ENCODE measurements around the gene RIMS1. TPM values are rescaled to one million over a fixed set of nuclear protein-coding genes. Genes with fewer than 3 reads are reported as not detected.
"Not testable (repeated sequence)": the region's sequence is repeated elsewhere in the genome, so short reads cannot be mapped to it uniquely, and the experiment has no call there.

Gene RIMS1
- total and polyA plus RNA-seq, 2 donors = 0.67 to 21.0 TPM

DNA sequence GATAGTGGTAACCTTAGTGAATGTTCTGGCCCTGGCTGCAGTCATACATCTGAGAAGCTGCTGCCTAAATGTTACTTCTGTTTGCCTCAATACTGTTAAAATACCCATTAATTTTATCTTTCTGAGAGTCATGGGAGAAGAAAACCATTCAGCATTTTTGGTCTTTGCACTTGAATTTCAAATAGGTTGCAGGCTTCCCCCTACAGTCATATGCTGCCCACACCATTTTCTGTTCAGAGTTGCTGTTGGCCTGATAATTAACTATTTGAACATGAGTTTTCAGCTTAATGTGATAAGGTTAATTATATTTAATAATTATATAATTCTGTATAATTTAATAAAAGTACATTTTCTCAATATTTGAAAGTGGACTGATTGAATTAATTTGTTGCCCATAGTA, 410.0 kb downstream of the RIMS1 start:
- Histone ChIP-seq H3K36me3 (ENCODE audit: insufficient read depth) (no peaks in the 10 kb centered on the region), H3K4me3 (ENCODE audit: low read depth, low read length) (no peak overlapping the region), H3K4me1 (ENCODE audit: insufficient read depth) (no peaks in the 10 kb centered on the region), H3K27ac (ENCODE audit: low read depth) (no peak overlapping the region)
- no peak for DNase-seq (ENCODE audit: extremely low spot score)

DNA sequence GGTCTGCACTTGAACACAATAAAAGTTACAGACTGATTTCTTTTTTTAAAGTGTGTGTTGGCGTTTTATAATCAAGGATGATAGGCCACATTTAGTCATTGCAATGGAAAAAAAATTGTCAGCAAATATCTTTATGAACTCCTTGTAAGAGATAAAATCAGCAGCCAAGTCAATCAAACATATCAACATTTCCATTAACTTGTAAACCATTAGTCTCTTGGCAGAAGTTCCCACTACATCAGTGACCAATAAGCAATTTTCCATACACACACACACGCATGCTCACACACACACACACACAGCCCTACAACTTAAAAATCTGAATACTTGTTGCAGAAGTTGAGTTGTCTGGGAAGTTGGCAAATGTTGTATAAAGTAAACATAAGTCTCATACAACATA, 419.6 kb downstream of the RIMS1 start:
- Histone ChIP-seq H3K27ac (ENCODE audit: low read depth) (no peak overlapping the region), H3K4me3 (ENCODE audit: low read depth, low read length) (no peak overlapping the region), H3K4me1 (ENCODE audit: insufficient read depth) (no peaks in the 10 kb centered on the region), H3K36me3 (ENCODE audit: insufficient read depth) (no peaks in the 10 kb centered on the region)
- no peak for DNase-seq (ENCODE audit: extremely low spot score)
- 79% methylated on average over 2 of the region's 2 CpGs for WGBS

DNA sequence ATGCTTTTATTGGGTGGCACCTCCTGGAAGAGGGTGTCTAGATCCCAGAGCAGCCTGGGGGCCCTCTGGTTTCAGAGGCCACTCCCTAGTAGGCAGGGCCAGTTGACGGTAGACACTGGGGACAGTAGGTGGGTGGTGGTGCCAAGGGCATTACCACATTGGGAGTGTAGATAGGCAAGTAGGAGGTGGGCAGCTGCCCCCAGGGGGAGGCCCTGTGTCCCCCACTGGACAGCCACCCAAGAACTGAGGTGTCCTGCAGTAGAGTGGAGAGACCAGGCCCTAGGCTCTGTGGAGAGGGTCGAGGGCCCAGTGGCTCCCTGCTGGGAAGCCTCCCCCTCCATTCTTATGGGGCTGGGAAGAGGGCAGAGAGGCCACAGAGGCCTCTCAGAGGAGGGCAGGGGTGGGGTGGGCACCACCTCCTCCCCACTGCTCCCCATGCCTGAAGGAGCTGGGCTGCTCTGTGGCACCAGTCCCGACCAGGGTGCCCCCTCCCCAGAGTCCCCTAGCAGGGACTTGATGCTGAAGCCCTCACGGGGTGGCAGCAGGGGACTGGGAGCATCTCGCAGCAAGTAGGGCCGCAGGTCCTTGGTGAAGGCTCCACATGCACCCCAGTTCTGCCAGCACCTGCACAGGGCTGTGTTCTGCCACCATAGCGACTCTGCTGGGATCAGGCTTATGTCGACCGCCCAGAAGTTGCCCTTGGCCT, 430.5 kb downstream of the RIMS1 start:
- 95% methylated on average over 9 of the region's 9 CpGs for WGBS

DNA sequence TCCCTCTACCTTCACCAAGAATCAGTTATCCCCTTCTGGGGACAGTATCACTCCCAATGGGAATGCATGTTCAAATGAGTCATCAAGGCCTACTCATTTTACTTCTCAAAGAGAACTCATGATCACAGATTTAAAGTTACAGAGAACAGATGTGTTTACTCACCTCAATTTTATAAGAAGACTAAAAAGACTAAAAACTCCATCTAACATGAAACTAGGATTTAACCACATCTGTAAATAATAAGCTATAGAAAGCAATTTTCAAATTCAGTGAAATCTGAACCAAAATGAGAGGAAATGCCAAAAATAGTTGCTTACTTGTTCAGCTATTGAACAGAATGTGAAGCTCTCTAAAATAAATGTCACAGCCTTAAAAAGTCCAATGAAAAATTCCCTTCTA, 435.4 kb downstream of the RIMS1 start:
- no peak for DNase-seq (ENCODE audit: extremely low spot score)

More for the DNA sequence above, 430.5 kb downstream of the RIMS1 start:
- Histone ChIP-seq H3K4me3 (ENCODE audit: low read depth, low read length) (no peak overlapping the region), H3K4me1 (ENCODE audit: insufficient read depth) (no peaks in the 10 kb centered on the region), H3K27ac (ENCODE audit: low read depth) (no peak overlapping the region), H3K36me3 (ENCODE audit: insufficient read depth) (no peaks in the 10 kb centered on the region)
- DNase-seq (ENCODE audit: extremely low spot score) = no peak

DNA sequence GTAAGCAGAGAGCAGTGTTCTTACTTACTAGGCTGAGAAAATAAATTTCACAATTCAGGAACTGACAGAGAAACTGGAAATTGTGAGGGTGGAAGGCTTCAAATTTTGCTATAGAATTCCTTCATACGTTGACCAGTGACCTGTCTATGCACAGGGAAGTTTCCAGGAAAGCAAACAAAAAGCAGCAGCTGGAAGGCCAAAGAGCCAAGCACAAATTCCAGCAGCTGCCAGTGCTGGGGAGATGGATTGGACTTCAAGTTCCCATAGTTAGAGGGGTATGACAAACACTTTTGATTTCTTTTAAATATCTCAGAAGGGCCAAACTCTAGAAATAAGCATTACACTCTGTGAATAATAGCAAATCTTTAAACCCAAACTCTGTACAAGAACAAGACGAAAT, 436.4 kb downstream of the RIMS1 start:
- H3K4me1 ChIP-seq (ENCODE audit: insufficient read depth) = no peaks in the 10 kb centered on the region

More for the DNA sequence above, 435.4 kb downstream of the RIMS1 start:
- Histone ChIP-seq H3K4me3 (ENCODE audit: low read depth, low read length) (no peak overlapping the region), H3K4me1 (ENCODE audit: insufficient read depth) (no peaks in the 10 kb centered on the region), H3K36me3 (ENCODE audit: insufficient read depth) (no peaks in the 10 kb centered on the region), H3K27ac (ENCODE audit: low read depth) (no peak overlapping the region)

DNA sequence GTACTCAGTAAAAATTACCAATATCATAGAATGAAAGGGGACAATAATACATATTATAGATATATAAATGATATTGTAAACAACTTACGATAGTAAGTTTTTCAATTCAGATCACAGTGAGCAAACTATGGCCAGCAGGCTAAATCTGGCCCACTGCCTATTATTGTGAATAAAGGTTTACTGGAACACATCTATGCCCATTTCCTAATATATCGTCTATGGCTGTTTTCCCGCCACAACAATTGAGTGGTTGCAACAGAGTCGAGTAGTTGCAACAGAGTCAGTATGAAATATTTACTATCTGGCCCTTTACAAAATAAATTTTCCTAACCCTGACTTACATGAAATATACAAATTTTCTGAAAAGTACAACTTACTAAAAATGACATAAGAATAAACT, 438.2 kb downstream of the RIMS1 start:
- no peak overlapping the region for H3K27ac ChIP-seq (ENCODE audit: low read depth)
- no peak for DNase-seq (ENCODE audit: extremely low spot score)
- H3K36me3 ChIP-seq (ENCODE audit: insufficient read depth) = no peaks in the 10 kb centered on the region
- WGBS = 70% methylated on average over 4 of the region's 4 CpGs
- H3K4me1 ChIP-seq (ENCODE audit: insufficient read depth) = no peaks in the 10 kb centered on the region
- H3K4me3 ChIP-seq (ENCODE audit: low read depth, low read length) = no peak overlapping the region

More for the DNA sequence above, 436.4 kb downstream of the RIMS1 start:
- no peak overlapping the region for H3K4me3 ChIP-seq (ENCODE audit: low read depth, low read length)
- 60% methylated on average over 2 of the region's 2 CpGs for WGBS
- H3K27ac ChIP-seq (ENCODE audit: low read depth) = no peak overlapping the region
- no peaks in the 10 kb centered on the region for H3K36me3 ChIP-seq (ENCODE audit: insufficient read depth)
- no peak for DNase-seq (ENCODE audit: extremely low spot score)

DNA sequence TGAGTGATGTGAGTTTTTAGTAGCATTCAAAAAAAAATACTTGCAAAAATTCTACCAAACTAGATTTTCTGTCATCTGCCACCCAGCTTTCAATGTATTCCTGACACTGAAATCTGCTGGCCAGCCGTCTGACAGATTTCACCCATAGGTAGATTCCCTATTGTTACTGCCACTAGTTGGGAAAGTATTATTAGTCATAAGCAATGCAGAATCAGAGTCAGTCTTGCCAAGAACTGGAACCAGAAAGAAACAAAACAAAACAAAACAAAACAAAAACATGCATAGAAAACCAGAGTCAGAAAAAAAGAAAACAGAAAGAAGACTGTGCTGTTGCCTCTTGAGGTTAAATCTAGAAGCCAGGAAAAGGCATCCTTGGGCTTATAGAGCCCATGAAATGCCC, 442.4 kb downstream of the RIMS1 start:
- DNase-seq (ENCODE audit: extremely low spot score) = no peak
- H3K4me1 ChIP-seq (ENCODE audit: insufficient read depth) = no peaks in the 10 kb centered on the region
- WGBS = 93% methylated on average over 1 of the region's 1 CpG
- no peak overlapping the region for H3K27ac ChIP-seq (ENCODE audit: low read depth)
- H3K36me3 ChIP-seq (ENCODE audit: insufficient read depth) = no peaks in the 10 kb centered on the region
- H3K4me3 ChIP-seq (ENCODE audit: low read depth, low read length) = no peak overlapping the region

DNA sequence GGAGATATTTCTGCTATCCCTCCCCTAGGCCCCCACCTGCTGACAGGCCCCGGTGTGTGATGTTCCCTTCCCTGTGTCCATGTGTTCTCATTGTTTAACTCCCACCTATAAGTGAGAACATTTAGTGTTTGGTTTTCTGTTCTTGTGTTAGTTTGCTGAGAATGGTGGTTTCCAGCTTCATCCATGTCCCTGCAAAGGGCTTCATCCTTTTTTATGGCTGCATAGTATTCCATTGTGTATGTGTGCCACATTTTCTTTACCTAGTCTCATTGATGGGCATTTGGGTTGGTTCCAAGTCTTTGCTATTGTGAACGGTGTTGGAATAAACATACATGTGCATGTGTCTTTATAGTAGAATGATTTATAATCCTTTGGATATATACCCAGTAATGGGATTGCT, 448.9 kb downstream of the RIMS1 start:
- H3K4me3 ChIP-seq (ENCODE audit: low read depth, low read length); H3K4me1 ChIP-seq (ENCODE audit: insufficient read depth); H3K36me3 ChIP-seq (ENCODE audit: insufficient read depth); H3K27ac ChIP-seq (ENCODE audit: low read depth); DNase-seq (ENCODE audit: extremely low spot score): not testable (repeated sequence)
- WGBS = 83% methylated on average over 2 of the region's 2 CpGs

DNA sequence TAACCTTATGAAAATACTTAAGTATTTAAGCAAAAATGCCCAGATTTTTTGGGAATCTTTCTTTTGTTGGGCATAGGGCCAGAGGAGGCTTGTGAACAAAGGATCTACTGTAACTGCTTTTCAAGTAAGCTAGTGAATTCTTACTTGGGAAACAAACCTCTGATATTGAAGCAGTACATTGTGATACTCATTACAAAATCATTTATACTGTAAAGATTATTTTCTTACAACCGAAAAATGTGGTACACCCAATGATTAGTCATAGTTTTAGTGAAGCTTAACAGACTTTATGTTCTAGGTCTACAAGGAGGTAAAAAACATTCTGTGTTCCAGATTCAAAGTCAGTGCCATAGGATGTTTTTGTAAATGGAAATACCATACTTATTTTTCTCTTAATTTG, 462.6 kb downstream of the RIMS1 start:
- WGBS = 38% methylated on average over 1 of the region's 1 CpG
- H3K27ac ChIP-seq (ENCODE audit: low read depth) = no peak overlapping the region

DNA sequence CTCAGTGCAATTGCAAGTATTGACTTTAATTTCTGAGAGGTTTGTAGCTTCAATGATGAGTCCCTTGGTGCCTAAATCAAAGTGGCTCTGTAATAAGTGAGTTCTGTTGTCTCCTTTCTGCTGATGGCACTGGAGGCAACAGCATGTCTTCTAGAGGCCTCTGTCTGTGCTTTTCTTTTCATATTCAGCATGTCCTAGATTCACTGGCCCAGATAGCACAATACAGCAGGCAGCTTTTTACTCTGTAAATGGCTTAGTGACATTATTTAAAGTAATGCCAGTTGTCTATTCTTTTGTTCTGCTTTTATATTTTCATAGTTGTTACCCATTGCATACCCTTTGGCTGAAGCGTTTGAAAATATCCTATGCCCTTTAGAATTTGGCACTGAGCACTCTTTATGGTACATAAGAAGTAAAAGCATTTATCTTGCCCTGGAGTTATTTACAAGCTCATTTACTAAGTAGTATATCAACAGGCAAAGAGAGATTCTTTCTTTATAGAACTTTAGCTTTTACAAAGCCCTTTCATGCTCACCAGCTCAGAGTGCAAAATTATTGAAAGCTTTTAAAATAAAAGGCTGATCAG, 464.0 kb downstream of the RIMS1 start:
- no peaks in the 10 kb centered on the region for H3K36me3 ChIP-seq (ENCODE audit: insufficient read depth)
- no peak overlapping the region for H3K27ac ChIP-seq (ENCODE audit: low read depth)
- 43% methylated on average over 1 of the region's 1 CpG for WGBS
- H3K4me3 ChIP-seq (ENCODE audit: low read depth, low read length) = no peak overlapping the region
- no peaks in the 10 kb centered on the region for H3K4me1 ChIP-seq (ENCODE audit: insufficient read depth)
- DNase-seq (ENCODE audit: extremely low spot score) = no peak

More for the DNA sequence above, 462.6 kb downstream of the RIMS1 start:
- Histone ChIP-seq H3K36me3 (ENCODE audit: insufficient read depth) (no peaks in the 10 kb centered on the region), H3K4me3 (ENCODE audit: low read depth, low read length) (no peak overlapping the region), H3K4me1 (ENCODE audit: insufficient read depth) (no peaks in the 10 kb centered on the region)
- no peak for DNase-seq (ENCODE audit: extremely low spot score)

DNA sequence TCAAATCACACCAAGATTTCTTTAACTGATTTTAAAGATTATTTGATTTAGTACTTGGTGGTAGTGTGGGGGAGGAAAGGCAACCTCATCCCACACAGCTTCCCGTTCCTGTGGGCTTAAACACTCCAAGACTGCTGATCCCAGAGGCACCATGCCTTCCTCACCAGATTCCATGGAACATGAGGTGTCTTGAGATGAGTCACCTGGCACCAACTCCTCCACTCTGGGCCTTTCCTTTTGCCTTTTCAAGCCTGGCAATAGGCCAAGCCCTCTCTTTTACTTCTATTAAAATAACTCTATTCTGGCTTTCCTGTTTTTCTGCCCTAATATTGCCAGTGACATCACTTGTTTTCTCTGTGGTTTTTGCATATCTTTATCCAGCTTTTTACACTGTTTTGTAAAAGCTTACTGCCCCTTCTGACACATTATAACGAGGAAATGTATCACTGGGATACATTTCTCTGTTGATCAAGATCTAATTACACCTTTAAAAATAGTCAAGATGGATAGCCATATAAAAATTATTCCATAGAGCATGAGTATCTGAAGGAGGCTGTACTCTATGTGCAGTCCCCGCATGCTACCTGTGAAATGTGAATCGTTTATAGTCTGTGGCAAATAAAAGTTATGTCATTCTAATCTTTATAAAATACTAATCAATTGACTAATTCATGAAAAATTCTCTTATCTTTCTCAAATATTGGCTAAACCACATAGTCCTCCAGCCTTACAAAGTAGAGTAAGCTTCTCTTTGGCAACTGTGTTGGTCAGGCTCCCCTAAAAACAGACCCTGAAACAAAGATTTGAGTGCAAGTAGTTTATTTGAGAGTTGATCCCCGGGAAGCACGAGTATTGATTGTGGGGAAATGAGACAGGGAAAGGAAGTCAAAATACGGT, 477.7 kb downstream of the RIMS1 start:
- Histone ChIP-seq H3K4me1 (ENCODE audit: insufficient read depth) (no peaks in the 10 kb centered on the region), H3K4me3 (ENCODE audit: low read depth, low read length) (no peak overlapping the region), H3K27ac (ENCODE audit: low read depth) (no peak overlapping the region), H3K36me3 (ENCODE audit: insufficient read depth) (no peaks in the 10 kb centered on the region)
- no peak for DNase-seq (ENCODE audit: extremely low spot score)
- 75% methylated on average over 7 of the region's 7 CpGs for WGBS

DNA sequence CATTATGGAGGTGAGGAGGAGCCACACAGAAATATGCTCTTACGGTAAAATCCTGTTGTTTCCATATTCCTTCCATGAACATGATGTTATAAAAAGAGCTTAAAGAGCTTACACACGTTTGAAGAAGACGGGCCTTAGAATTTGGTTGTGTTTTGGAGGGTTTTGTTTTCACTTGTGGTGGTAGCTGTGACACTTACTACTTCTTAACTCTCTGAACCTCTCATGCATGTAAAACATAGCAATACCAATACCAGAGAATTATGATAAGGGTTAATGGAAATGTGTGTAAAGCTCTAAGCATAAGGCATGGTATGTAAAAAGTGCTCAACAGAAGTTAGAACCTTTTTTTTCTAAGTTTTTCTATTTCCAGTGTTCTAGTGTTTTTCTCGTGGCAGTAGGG, 479.4 kb downstream of the RIMS1 start:
- Histone ChIP-seq H3K27ac (ENCODE audit: low read depth) (no peak overlapping the region), H3K36me3 (ENCODE audit: insufficient read depth) (no peaks in the 10 kb centered on the region), H3K4me3 (ENCODE audit: low read depth, low read length) (no peak overlapping the region), H3K4me1 (ENCODE audit: insufficient read depth) (no peaks in the 10 kb centered on the region)
- no peak for DNase-seq (ENCODE audit: extremely low spot score)
- WGBS = 67% methylated on average over 4 of the region's 4 CpGs

DNA sequence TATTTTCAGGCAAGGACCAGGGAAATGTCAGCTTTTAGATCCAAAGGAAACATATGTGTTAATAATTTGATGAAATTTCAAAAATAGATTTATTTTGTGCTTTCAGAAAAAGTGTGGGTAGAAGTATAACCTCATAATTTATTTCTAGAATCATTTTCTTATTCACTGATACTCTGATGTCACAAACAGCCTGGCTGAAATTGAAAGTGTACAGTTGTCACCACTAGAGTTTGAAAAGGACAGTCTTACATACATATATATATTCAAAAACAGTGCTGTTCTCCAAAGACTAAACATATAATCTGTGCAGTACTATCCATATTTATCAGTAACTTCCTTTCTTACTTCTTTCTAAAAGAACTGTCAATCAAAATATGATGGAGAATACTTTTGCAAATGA, 481.1 kb downstream of the RIMS1 start:
- H3K4me3 ChIP-seq (ENCODE audit: low read depth, low read length) = no peak overlapping the region
- no peaks in the 10 kb centered on the region for H3K4me1 ChIP-seq (ENCODE audit: insufficient read depth)
- no peak for DNase-seq (ENCODE audit: extremely low spot score)
- H3K27ac ChIP-seq (ENCODE audit: low read depth) = no peak overlapping the region
- H3K36me3 ChIP-seq (ENCODE audit: insufficient read depth) = no peaks in the 10 kb centered on the region

DNA sequence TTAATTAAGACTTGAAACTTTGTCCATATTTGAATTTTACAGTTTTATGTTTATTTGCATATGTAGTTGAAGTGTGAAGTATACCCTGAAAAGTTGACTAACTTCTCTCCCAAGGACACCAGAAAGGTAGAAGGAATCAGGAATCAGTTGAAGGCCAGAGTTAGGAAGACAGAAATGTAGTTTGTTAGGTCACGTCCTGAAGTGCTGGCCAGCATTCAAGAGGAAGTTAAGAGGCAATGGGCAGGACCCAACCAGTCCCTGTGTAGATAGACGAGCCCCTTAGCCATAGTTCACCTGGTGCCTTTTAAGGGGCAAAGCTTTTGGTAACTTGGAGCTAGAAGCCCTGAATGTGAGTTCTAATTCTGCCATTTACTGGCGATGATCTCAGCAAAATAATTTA, 485.1 kb downstream of the RIMS1 start:
- WGBS = 69% methylated on average over 3 of the region's 3 CpGs
- Histone ChIP-seq H3K36me3 (ENCODE audit: insufficient read depth) (no peaks in the 10 kb centered on the region), H3K27ac (ENCODE audit: low read depth) (no peak overlapping the region)

More for the DNA sequence above, 485.1 kb downstream of the RIMS1 start:
- H3K4me1 ChIP-seq (ENCODE audit: insufficient read depth) = no peaks in the 10 kb centered on the region
- no peak overlapping the region for H3K4me3 ChIP-seq (ENCODE audit: low read depth, low read length)
- DNase-seq (ENCODE audit: extremely low spot score) = no peak

Data from urinary bladder (tissue), 4 donors.